Thyroid gland (tissue), 4 donors: ENCODE data around the gene KRT24. TPM values are rescaled to one million over a fixed set of nuclear protein-coding genes. Genes with fewer than 3 reads are reported as not detected.

ENCODE experiments used
- DNase-seq, 2 donors: peaks; one replicate each; pipeline ENCODE4 v3.0.0-alpha.2; 2019
- H3K27ac ChIP-seq, 3 donors: fragments of 200-600 bp; sonication (generic); 1 replicate in 2 of 3; 2 replicates in 1 of 3; pipeline ENCODE4 v1.5.1; 2016 to 2019; ENCODE audit warnings: mild to moderate bottlenecking in 1 of 3, moderate library complexity in 1 of 3
- H3K27me3 ChIP-seq: fragments of 200-600 bp; sonication (generic); one replicate; pipeline ENCODE4 v1.5.1; 2019
- H3K36me3 ChIP-seq, 2 donors: fragments of 200-600 bp; sonication (generic); one replicate each; pipeline ENCODE4 v1.5.1; 2016 to 2019
- H3K4me1 ChIP-seq, 2 donors: fragments of 200-600 bp; sonication (generic); one replicate each; pipeline ENCODE4 v1.5.1; 2017 to 2019
- H3K4me3 ChIP-seq, 3 donors: fragments of 200-600 bp; sonication (generic); replicated peaks in 1 of 3; 1 replicate in 2 of 3; 2 replicates in 1 of 3; pipeline ENCODE4 v1.5.1; 2016; ENCODE audit warnings: mild to moderate bottlenecking in 1 of 3
- H3K9me3 ChIP-seq: fragments of 200-600 bp; sonication (generic); one replicate; pipeline ENCODE4 v1.5.1; 2017
- CTCF ChIP-seq, 6 experiments: fragments of 200-600 bp in 3 of 6; fragments of 450-650 bp in 3 of 6; sonication (generic) in 3 of 6; IDR thresholded peaks; one replicate each; pipeline ENCODE4 v1.5.1; 2016 to 2019; ENCODE audit warnings: antibody characterized with exemption in 6 of 6, mild to moderate bottlenecking in 2 of 6, inconsistent platforms in 1 of 6, moderate library complexity in 1 of 6
- POLR2A ChIP-seq, 2 donors: fragments of 450-650 bp; IDR thresholded peaks; one replicate each; pipeline ENCODE4 v1.6.1; 2017; ENCODE audit warnings: antibody characterized with exemption in 2 of 2, mild to moderate bottlenecking in 2 of 2, moderate library complexity in 1 of 2
- WGBS, 2 donors: methylation state at CpG; one replicate each; pipeline ENCODE4 v1.1.5; 2017; 5-methylcytosine and 5-hydroxymethylcytosine counted together
- intact Hi-C: fragments of 100-400 bp; cut with DNase I; formaldehyde crosslinking; loops from one replicate; pipeline ENCODE4 v1.15.1; 2023
- total RNA-seq, 4 donors: library from RNA; depleted of rRNA; stranded (reverse); fragments of >200 nt; gene quantifications; one replicate each; pipeline ENCODE4 v1.2.3, GENCODE V29; 2016

KRT24 gene
- total RNA-seq, 4 donors from 2014 or later, result not detected

- intact Hi-C loops, result no loop called here
- WGBS, 2 donors, result 64 to 73% methylated on average over 7 of the region's 7 CpGs
- DNase-seq, result no peak
These were observed 6.3 kb downstream of the KRT24 start for GRCh38 chr17:40697297-40697696.

GRCh38 chr17:40696651-40697072, 6.9 kb downstream of the KRT24 start:
- WGBS, 2 donors, result 86% methylated on average over 3 of the region's 3 CpGs
- H3K4me1 ChIP-seq, result no peaks in the 10 kb centered on the region
- H3K36me3 ChIP-seq, result no peaks in the 10 kb centered on the region
- TF ChIP-seq POLR2A (IDR thresholded peaks at IDR 0.05) (no peak), CTCF (IDR thresholded peaks at IDR 0.05) (no peak)
- intact Hi-C loops, result no loop called here
- DNase-seq, result no peak
- no peaks in the 10 kb centered on the region for H3K27me3 ChIP-seq
- H3K4me3 ChIP-seq, result no peak overlapping the region
- no peak overlapping the region for H3K27ac ChIP-seq
- H3K9me3 ChIP-seq, result no peaks in the 10 kb centered on the region

More at GRCh38 chr17:40697297-40697696, 6.3 kb downstream of the KRT24 start:
- no peak overlapping the region for H3K4me3 ChIP-seq
- H3K9me3 ChIP-seq, result no peaks in the 10 kb centered on the region
- TF ChIP-seq POLR2A (IDR thresholded peaks at IDR 0.05) (no peak), CTCF (IDR thresholded peaks at IDR 0.05) (no peak)
- H3K27ac ChIP-seq, result no peak overlapping the region
- no peaks in the 10 kb centered on the region for H3K4me1 ChIP-seq
- H3K27me3 ChIP-seq, result no peaks in the 10 kb centered on the region
- no peaks in the 10 kb centered on the region for H3K36me3 ChIP-seq

- Histone ChIP-seq H3K36me3 (no peaks in the 10 kb centered on the region), H3K27ac (no peak overlapping the region), H3K9me3 (no peaks in the 10 kb centered on the region), H3K4me1 (no peaks in the 10 kb centered on the region), H3K4me3 (no peak overlapping the region), H3K27me3 (no peaks in the 10 kb centered on the region)
- intact Hi-C loops, result no loop called here
- TF ChIP-seq CTCF (IDR thresholded peaks at IDR 0.05) (no peak), POLR2A (IDR thresholded peaks at IDR 0.05) (no peak)
- no peak for DNase-seq
- WGBS, 2 donors, result 94 to 97% methylated on average over 6 of the region's 6 CpGs
These were observed 7.6 kb downstream of the KRT24 start for GRCh38 chr17:40695874-40696472.

GRCh38 chr17:40694584-40694983, 9.0 kb downstream of the KRT24 start:
- DNase-seq, result no peak
- Histone ChIP-seq H3K27ac (no peak overlapping the region), H3K4me1 (no peaks in the 10 kb centered on the region), H3K9me3 (no peaks in the 10 kb centered on the region), H3K4me3 (no peak overlapping the region), H3K36me3 (no peaks in the 10 kb centered on the region), H3K27me3 (no peaks in the 10 kb centered on the region)
- 51 to 54% methylated on average over 9 of the region's 9 CpGs for WGBS, 2 donors
- intact Hi-C loops, result no loop called here
- TF ChIP-seq CTCF (IDR thresholded peaks at IDR 0.05) (no peak), POLR2A (IDR thresholded peaks at IDR 0.05) (no peak)

GRCh38 chr17:40687106-40687505, 16.4 kb downstream of the KRT24 start:
- no peak overlapping the region for H3K27ac ChIP-seq
- no peaks in the 10 kb centered on the region for H3K4me1 ChIP-seq
- WGBS, 2 donors, result 84 to 91% methylated on average over 5 of the region's 5 CpGs
- intact Hi-C loops, result no loop called here
- H3K9me3 ChIP-seq, result no peaks in the 10 kb centered on the region
- TF ChIP-seq POLR2A (IDR thresholded peaks at IDR 0.05) (no peak), CTCF (IDR thresholded peaks at IDR 0.05) (no peak)
- no peaks in the 10 kb centered on the region for H3K27me3 ChIP-seq
- no peaks in the 10 kb centered on the region for H3K36me3 ChIP-seq
- DNase-seq, result no peak
- no peak overlapping the region for H3K4me3 ChIP-seq
